ENCODE measurements around the gene CD4.

Gene CD4

DNA sequence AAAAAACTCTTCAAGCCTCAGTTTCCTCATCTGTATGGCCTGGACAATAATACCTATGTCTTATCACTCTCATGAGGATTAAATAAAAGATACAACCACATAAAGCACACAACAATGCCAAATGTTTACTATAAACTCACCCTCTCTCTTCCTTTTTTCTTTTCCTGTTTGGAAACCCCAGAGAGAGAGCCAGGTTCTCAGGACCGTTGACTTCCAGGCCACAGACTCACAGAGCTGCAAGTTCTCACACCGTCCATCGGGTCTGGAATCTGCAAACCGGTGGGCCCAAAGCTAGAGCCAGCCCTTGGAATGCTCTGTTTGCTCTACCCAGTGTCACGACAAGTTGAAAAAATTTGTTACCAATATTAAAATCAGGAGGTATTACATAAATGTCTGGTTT, 4.6 kb upstream of the CD4 start:
- TF ChIP-seq, protein P1, sequence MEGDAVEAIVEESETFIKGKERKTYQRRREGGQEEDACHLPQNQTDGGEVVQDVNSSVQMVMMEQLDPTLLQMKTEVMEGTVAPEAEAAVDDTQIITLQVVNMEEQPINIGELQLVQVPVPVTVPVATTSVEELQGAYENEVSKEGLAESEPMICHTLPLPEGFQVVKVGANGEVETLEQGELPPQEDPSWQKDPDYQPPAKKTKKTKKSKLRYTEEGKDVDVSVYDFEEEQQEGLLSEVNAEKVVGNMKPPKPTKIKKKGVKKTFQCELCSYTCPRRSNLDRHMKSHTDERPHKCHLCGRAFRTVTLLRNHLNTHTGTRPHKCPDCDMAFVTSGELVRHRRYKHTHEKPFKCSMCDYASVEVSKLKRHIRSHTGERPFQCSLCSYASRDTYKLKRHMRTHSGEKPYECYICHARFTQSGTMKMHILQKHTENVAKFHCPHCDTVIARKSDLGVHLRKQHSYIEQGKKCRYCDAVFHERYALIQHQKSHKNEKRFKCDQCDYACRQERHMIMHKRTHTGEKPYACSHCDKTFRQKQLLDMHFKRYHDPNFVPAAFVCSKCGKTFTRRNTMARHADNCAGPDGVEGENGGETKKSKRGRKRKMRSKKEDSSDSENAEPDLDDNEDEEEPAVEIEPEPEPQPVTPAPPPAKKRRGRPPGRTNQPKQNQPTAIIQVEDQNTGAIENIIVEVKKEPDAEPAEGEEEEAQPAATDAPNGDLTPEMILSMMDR (IDR thresholded peaks at IDR 0.05): no peak

DNA sequence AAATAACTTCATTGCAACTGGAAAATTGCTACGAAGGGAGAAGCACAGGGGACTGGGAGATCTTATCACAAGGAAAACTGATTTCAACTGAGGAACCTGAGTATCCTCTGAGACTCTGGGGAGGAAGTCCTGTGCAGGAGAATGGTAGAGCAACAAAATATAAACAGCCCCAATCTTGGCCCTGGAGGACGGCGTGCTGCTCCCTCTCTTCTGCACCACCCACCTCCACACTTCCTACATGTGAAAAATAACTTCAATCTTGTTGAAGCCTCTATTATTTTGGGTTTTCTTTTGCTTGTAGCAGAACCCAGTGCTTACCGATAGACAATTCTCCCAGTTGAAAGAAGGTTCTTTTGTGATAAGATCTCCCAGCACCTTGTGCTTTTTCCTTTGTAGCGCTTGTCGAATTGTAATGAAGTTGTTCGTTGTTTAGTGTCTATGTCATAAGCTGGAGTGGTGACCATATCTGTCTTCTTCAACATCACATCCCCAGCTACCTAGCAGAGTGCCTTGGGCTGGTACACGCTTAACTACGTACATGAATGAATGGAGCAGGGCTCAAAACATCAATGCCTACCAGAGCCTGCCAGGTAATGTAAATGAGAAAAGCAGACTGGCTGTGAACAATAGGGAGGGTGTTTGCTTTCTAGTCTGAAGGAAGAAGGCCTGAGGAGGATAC, 2.8 kb upstream of the CD4 start:
- TF ChIP-seq, protein P1 (IDR thresholded peaks at IDR 0.05): no peak

DNA sequence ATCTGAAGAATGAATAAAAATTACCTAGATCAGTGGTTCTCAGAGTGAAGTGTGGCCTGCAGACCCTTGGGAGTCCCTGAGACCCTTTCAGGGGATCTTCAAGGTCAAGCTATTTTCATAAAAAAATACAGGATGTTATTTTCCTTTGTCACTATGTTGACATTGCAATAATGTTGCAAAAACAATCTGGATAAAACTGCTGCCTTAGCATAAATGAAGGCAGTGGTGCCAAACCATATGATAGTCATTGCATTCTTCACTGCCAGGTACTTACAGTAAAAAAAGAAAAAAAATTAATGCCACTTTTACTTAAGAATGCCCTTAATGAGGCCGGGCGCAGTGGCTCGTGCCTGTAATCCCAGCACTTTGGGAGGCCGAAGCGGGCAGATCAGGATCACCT, 2.0 kb upstream of the CD4 start:
- TF ChIP-seq, protein P1 (IDR thresholded peaks at IDR 0.05): no peak

DNA sequence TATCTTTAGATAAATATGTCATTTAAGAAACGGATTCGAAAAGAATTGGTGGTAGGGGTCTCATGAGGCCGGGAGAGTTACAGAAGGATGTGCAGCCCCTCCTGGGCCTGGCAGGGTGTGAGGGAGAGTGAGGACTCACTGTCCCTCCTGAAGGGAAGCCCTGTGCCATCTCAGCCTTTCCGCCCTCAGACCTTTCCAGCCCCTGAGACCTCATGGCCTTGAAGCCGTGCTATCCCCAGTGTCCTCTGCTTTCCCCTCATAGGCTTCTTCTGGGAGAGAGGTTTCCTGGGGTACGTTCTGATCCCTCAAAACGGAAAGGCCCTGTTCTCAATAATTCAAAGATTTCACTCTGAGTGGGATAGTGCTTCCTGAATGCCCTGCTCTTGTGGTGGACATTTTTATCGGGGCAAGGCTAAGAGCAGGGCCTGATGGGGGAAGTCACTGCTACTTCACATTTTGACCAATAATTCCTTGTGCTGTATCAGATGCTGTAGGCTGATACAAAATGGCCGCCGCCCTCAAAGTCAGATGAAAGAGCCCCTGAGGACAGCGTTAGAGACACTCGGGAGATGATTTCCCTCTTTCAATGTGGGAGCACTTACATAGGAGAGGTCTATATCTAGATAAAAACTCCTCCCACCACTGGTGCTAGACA, 1.3 kb downstream of the CD4 start:
- TF ChIP-seq, protein P1 (IDR thresholded peaks at IDR 0.05): no peak

DNA sequence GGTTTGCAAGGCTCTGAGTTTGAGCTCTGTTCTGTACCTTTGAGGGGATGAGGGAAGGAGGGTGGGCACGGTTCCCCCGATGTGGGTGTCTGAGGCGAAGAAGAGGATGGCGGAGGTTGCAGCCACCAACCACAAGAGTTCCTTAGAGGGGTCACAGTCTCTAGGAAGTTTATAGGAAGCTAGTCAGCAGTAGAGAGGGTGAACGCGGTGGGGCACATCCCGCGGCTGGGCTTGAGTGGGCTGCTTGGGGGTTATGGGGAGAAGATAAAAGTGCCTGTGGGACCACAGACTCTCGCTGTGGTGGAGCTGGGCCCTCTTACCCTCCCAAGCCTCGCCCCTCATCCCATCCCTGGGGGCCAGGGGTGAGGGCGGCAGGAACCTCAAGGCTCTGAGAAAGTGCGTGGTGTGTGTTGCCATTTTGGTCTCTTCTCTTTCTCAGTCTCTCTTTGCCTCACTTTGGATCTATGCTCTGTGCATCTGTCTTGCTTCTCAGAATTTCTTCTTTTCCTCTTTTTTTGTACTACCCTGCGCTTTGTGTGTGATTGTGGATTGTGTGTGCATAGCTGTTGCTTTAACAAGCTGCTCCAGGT, 2.7 kb downstream of the CD4 start:
- TF ChIP-seq, protein P1 (IDR thresholded peaks at IDR 0.05): no peak

DNA sequence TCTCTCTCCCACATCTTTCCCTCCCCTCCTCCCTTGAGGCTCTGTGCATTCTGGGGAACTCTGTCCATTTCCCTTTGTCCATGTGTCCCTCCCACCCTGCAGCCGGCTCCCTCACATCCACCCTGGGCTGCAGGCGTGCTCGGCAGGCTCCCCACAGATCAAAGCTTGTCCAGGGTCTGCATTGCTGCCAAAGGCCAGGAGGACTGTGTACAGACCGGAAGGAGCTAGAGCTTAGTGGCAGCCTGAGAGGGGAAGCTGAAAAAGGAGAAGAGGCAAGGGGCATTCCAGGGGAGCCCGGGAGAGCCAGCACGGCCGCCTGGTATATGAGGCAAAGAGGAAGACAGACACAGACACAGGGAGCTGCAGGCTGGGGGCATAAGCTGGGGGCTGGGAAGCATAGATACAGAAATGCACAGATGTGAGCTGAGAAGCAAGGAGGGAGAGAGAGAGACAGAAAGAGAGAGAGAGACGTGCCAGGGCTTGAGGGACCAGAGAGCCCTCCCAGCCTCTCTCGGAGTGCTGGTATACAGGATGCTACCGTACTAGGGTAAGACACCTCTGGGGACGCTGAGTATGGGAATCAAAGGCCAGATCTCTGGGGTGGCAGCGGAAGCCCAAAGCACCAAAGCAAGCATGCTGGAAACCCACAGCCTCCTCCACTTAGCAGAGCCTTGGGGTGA, 3.3 kb downstream of the CD4 start:
- TF ChIP-seq, protein P1 (IDR thresholded peaks at IDR 0.05): no peak

DNA sequence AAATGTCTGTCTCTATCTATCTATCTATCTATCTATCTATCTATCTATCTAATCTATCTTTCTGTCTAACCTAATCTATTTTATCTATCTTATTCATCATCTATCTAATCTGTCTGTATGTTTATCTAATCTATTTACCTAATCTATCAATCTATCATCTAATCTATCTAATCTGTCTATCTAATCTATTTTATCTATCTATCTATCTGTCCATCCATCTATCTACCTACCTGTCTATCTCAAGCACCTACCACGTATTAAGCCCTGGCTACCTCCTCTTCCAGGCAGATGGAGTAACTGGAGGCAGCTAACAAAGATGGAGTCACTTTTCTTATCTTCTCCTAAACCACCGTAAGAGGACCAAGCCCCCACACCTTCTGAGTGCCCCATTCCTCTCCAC, 5.8 kb downstream of the CD4 start:
- TF ChIP-seq, protein P1 (IDR thresholded peaks at IDR 0.05): no peak
